Muscle of leg (tissue), 11 donors: ENCODE measurements around the gene RBCK1. TPM values are rescaled to one million over a fixed set of nuclear protein-coding genes. Genes with fewer than 3 reads are reported as not detected.
A peak's percentile ranks its signal among the peaks of the same experiment; 100 is the strongest.

Experiments
- DNase-seq: peaks from one replicate; pipeline ENCODE4 v3.0.0; 2013
- H3K27ac ChIP-seq: one replicate; pipeline ENCODE4 v1.5.1; 2013; ENCODE audit warnings: mild to moderate bottlenecking, low read length, control low read depth
- H3K27me3 ChIP-seq: one replicate; pipeline ENCODE4 v1.6.1; 2013; ENCODE audit warnings: low read length; ENCODE audit not compliant: control insufficient read depth, insufficient read depth
- H3K36me3 ChIP-seq: one replicate; pipeline ENCODE4 v1.6.1; 2013; ENCODE audit warnings: low read length; ENCODE audit not compliant: control insufficient read depth, insufficient read depth
- H3K4me1 ChIP-seq: one replicate; pipeline ENCODE4 v1.6.1; 2013; ENCODE audit warnings: low read length; ENCODE audit not compliant: control insufficient read depth, insufficient read depth
- H3K4me3 ChIP-seq: one replicate; pipeline ENCODE4 v1.5.1; 2013; ENCODE audit warnings: low read length, control low read depth
- H3K9me3 ChIP-seq: replicated peaks from 2 replicates; pipeline ENCODE4 v1.6.1; 2013; ENCODE audit warnings: low read depth, low read length; ENCODE audit not compliant: control insufficient read depth
- WGBS: methylation state at CpG from one replicate; pipeline ENCODE4 v1.1.5; 2013; ENCODE audit warnings: missing lambda C conversion rate; ENCODE audit not compliant: insufficient coverage; 5-methylcytosine and 5-hydroxymethylcytosine counted together
- polyA plus RNA-seq, 8 donors: library from polyadenylated mRNA; unstranded; fragments of 120-200 nt; gene quantifications; one replicate each; pipeline versions ENCODE4 v1.2.1 to v1.2.3, GENCODE V29; 2013; ENCODE audit warnings: inconsistent platforms in 1 of 8, low replicate concordance in 1 of 8; ENCODE audit not compliant: insufficient read length in 8 of 8, insufficient read depth in 1 of 8
- total RNA-seq: library from RNA; stranded (reverse); fragments of 120-200 nt; gene quantifications from one replicate; pipeline ENCODE4 v1.2.4, GENCODE V29; 2013

RBCK1 gene
- total and polyA plus RNA-seq, 9 donors, result 31.0 to 69.1 (median 50.9) TPM

- Histone ChIP-seq H3K9me3 (no peaks in the 10 kb centered on the region), H3K4me3 (no peak overlapping the region), H3K4me1 (peaks cover 10% of the 10 kb centered on the region), H3K27me3 (no peaks in the 10 kb centered on the region), H3K36me3 (peaks cover 53% of the 10 kb centered on the region), H3K27ac (peak overlapping the region; percentile 49)
- WGBS, result 74% methylated on average over 5 of the region's 12 CpGs
- peak; percentile 62 for DNase-seq
Observed at GRCh38 chr20:417801-418342, 9.8 kb downstream of the RBCK1 start.

- peaks cover 58% of the 10 kb centered on the region for H3K36me3 ChIP-seq
- H3K9me3 ChIP-seq, result no peaks in the 10 kb centered on the region
- no peak overlapping the region for H3K27ac ChIP-seq
- 79% methylated on average over 5 of the region's 8 CpGs for WGBS
- peaks cover 10% of the 10 kb centered on the region for H3K4me1 ChIP-seq
- DNase-seq, result no peak
- no peak overlapping the region for H3K4me3 ChIP-seq
- H3K27me3 ChIP-seq, result no peaks in the 10 kb centered on the region
Observed at GRCh38 chr20:418858-419365, 10.8 kb downstream of the RBCK1 start.

GRCh38 chr20:419556-420165 is 11.6 kb downstream of the RBCK1 start:
- DNase-seq, result no peak
- 92% methylated on average over 32 of the region's 32 CpGs for WGBS
- H3K27ac ChIP-seq, result no peak overlapping the region
- no peaks in the 10 kb centered on the region for H3K27me3 ChIP-seq
- H3K4me3 ChIP-seq, result no peak overlapping the region
- no peaks in the 10 kb centered on the region for H3K9me3 ChIP-seq
- peaks cover 63% of the 10 kb centered on the region for H3K36me3 ChIP-seq
- H3K4me1 ChIP-seq, result peaks cover 10% of the 10 kb centered on the region

GRCh38 chr20:420166-420620 is 12.1 kb downstream of the RBCK1 start:
- H3K4me1 ChIP-seq, result peaks cover 10% of the 10 kb centered on the region

GRCh38 chr20:420721-421574 is 12.8 kb downstream of the RBCK1 start:
- H3K27me3 ChIP-seq, result no peaks in the 10 kb centered on the region
- H3K27ac ChIP-seq, result no peak overlapping the region
- WGBS, result 92% methylated on average over 39 of the region's 49 CpGs
- no peak for DNase-seq
- no peaks in the 10 kb centered on the region for H3K9me3 ChIP-seq
- H3K36me3 ChIP-seq, result peaks cover 63% of the 10 kb centered on the region
- H3K4me3 ChIP-seq, result no peak overlapping the region
- H3K4me1 ChIP-seq, result peaks cover 10% of the 10 kb centered on the region

More at GRCh38 chr20:420166-420620, 12.1 kb downstream of the RBCK1 start:
- Histone ChIP-seq H3K27ac (no peak overlapping the region), H3K36me3 (peaks cover 63% of the 10 kb centered on the region), H3K27me3 (no peaks in the 10 kb centered on the region), H3K4me3 (no peak overlapping the region), H3K9me3 (no peaks in the 10 kb centered on the region)
- WGBS, result 95% methylated on average over 17 of the region's 20 CpGs
- no peak for DNase-seq

GRCh38 chr20:421685-422250 is 13.7 kb downstream of the RBCK1 start:
- H3K27me3 ChIP-seq, result no peaks in the 10 kb centered on the region
- H3K4me3 ChIP-seq, result no peak overlapping the region
- H3K4me1 ChIP-seq, result peaks cover 10% of the 10 kb centered on the region
- DNase-seq, result no peak
- no peak overlapping the region for H3K27ac ChIP-seq
- no peaks in the 10 kb centered on the region for H3K9me3 ChIP-seq
- H3K36me3 ChIP-seq, result peaks cover 59% of the 10 kb centered on the region
- whole genome bisulfite sequencing, result 91% methylated on average over 4 of the region's 8 CpGs

- DNase-seq, result no peak
- no CpG with 5 or more reads among the region's 2 CpGs for WGBS
- H3K4me1 ChIP-seq, result peaks cover under 1% of the 10 kb centered on the region
- H3K27ac ChIP-seq, result no peak overlapping the region
- H3K4me3 ChIP-seq, result no peak overlapping the region
- H3K36me3 ChIP-seq, result peaks cover 66% of the 10 kb centered on the region
- no peaks in the 10 kb centered on the region for H3K27me3 ChIP-seq
- no peaks in the 10 kb centered on the region for H3K9me3 ChIP-seq
Observed at GRCh38 chr20:426566-426965, 18.5 kb downstream of the RBCK1 start.

GRCh38 chr20:427401-427800 is 19.3 kb downstream of the RBCK1 start:
- WGBS, result 83% methylated on average over 3 of the region's 4 CpGs
- Histone ChIP-seq H3K4me1 (peaks cover 3% of the 10 kb centered on the region), H3K27me3 (no peaks in the 10 kb centered on the region), H3K36me3 (peaks cover 66% of the 10 kb centered on the region), H3K27ac (no peak overlapping the region), H3K9me3 (no peaks in the 10 kb centered on the region), H3K4me3 (no peak overlapping the region)
- no peak for DNase-seq

GRCh38 chr20:427849-428657 is 20.0 kb downstream of the RBCK1 start:
- WGBS, result 92% methylated on average over 12 of the region's 14 CpGs
- Histone ChIP-seq H3K9me3 (no peaks in the 10 kb centered on the region), H3K36me3 (peaks cover 68% of the 10 kb centered on the region), H3K4me3 (no peak overlapping the region), H3K4me1 (peaks cover 9% of the 10 kb centered on the region), H3K27ac (no peak overlapping the region), H3K27me3 (no peaks in the 10 kb centered on the region)
- no peak for DNase-seq
